ENCODE data around the gene PNCK. TPM values are rescaled to one million over a fixed set of nuclear protein-coding genes. Genes with fewer than 3 reads are reported as not detected.
"Not testable (repeated sequence)": the region's sequence is repeated elsewhere in the genome, so short reads cannot be mapped to it uniquely, and the experiment has no call there.

Gene PNCK
- total RNA-seq, 1 donor from 2014 or later, result not detected

GRCh38 chrX:153693216-153694086 is 19.8 kb upstream of the PNCK start:
- Histone ChIP-seq H3K36me3 (ENCODE audit: control insufficient read depth in 3 of 3, insufficient read depth in 3 of 3, low read length in 3 of 3) (peaks cover 4 to 13% (median 8%) of the 10 kb centered on the region in 3 donors), H3K27ac (ENCODE audit: low read depth, low read length) (no peak overlapping the region), H3K9me3 (ENCODE audit: control insufficient read depth in 3 of 3, low read length in 3 of 3) (no peaks in the 10 kb centered on the region), H3K4me3 (ENCODE audit: low read length in 3 of 3) (no peak overlapping the region), H3K27me3 (ENCODE audit: control insufficient read depth in 3 of 3, insufficient read depth in 3 of 3, low read length in 3 of 3) (no peaks in the 10 kb centered on the region), H3K4me1 (ENCODE audit: control insufficient read depth in 3 of 3, insufficient read depth in 3 of 3, low read length in 3 of 3) (peaks cover 17 to 76% (median 62%) of the 10 kb centered on the region in 3 donors), H3K9ac (ENCODE audit: low read depth in 1 of 3, low read length in 3 of 3) (peak overlapping the region in 1 of 3 donors; percentile 40)

GRCh38 chrX:153692611-153693156 is 19.1 kb upstream of the PNCK start:
- Histone ChIP-seq H3K4me3 (ENCODE audit: low read length in 3 of 3) (no peak overlapping the region), H3K4me1 (ENCODE audit: control insufficient read depth in 3 of 3, insufficient read depth in 3 of 3, low read length in 3 of 3) (peaks cover 17 to 70% (median 56%) of the 10 kb centered on the region in 3 donors), H3K27ac (ENCODE audit: low read depth, low read length) (no peak overlapping the region), H3K9ac (ENCODE audit: low read depth in 1 of 3, low read length in 3 of 3) (peak overlapping the region in 1 of 3 donors; percentile 40), H3K36me3 (ENCODE audit: control insufficient read depth in 3 of 3, insufficient read depth in 3 of 3, low read length in 3 of 3) (peaks cover 4 to 13% (median 8%) of the 10 kb centered on the region in 3 donors), H3K9me3 (ENCODE audit: control insufficient read depth in 3 of 3, low read length in 3 of 3) (no peaks in the 10 kb centered on the region), H3K27me3 (ENCODE audit: control insufficient read depth in 3 of 3, insufficient read depth in 3 of 3, low read length in 3 of 3) (no peaks in the 10 kb centered on the region)

DNA sequence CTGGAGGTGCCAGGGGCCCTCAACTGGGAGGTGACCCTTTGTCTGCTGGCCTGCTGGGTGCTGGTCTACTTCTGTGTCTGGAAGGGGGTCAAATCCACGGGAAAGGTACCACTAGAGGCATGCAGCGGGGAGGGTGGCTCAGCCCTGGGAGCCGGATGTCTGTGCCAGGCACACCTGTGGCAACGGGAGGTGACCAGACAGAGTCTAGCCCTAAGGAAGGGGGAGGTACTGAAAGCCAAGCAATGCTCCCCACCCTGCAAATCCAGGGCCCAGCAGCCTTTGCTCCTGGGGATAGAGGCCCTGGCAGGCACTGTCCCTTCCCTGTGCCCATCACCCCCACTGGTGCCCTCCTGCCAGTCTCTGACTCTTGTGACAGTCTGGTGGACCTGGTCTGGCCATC is 18.4 kb upstream of the PNCK start:
- no peaks in the 10 kb centered on the region for H3K9me3 ChIP-seq (ENCODE audit: control insufficient read depth in 3 of 3, low read length in 3 of 3)
- peaks cover 4 to 13% (median 8%) of the 10 kb centered on the region in 3 donors for H3K36me3 ChIP-seq (ENCODE audit: control insufficient read depth in 3 of 3, insufficient read depth in 3 of 3, low read length in 3 of 3)
- peak overlapping the region in 1 of 3 donors; percentile 60 for H3K9ac ChIP-seq (ENCODE audit: low read depth in 1 of 3, low read length in 3 of 3)
- peaks cover 17 to 63% (median 56%) of the 10 kb centered on the region in 3 donors for H3K4me1 ChIP-seq (ENCODE audit: control insufficient read depth in 3 of 3, insufficient read depth in 3 of 3, low read length in 3 of 3)
- no peaks in the 10 kb centered on the region for H3K27me3 ChIP-seq (ENCODE audit: control insufficient read depth in 3 of 3, insufficient read depth in 3 of 3, low read length in 3 of 3)
- H3K4me3 ChIP-seq (ENCODE audit: low read length in 3 of 3), result no peak overlapping the region
- no peak overlapping the region for H3K27ac ChIP-seq (ENCODE audit: low read depth, low read length)

DNA sequence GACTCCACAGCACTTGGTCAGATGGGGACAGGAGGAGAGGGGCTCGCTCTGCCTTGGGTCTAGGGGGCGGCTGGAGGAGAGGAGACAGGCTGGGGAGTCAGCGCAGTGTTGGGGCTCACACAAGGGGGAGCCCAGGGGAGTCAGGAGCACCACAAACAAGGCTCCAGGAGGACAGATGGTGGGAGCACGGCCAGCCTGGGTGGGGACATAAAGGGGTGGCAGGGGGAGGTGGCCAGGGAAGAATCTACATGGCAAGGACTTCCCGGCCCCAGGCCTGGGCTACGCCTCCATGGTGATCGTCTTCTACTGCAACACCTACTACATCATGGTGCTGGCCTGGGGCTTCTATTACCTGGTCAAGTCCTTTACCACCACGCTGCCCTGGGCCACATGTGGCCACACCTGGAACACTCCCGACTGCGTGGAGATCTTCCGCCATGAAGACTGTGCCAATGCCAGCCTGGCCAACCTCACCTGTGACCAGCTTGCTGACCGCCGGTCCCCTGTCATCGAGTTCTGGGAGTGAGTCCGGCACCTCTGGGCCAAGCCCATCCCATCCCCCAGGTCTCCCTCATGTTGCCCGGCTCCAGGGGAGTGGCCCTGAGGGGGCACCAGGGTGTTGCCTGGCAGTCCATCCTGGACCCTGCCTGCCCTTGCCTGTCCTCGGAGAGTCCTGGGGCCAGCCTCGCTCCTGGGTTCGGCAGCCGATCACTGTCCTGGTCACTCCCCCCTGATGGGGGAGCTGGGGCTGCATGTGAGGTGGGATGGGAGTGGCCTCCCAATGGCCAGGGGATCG is 17.6 kb upstream of the PNCK start:
- not testable (repeated sequence) for H3K27me3 ChIP-seq (ENCODE audit: control insufficient read depth in 3 of 3, insufficient read depth in 3 of 3, low read length in 3 of 3); H3K9me3 ChIP-seq (ENCODE audit: control insufficient read depth in 3 of 3, low read length in 3 of 3); H3K27ac ChIP-seq (ENCODE audit: low read depth, low read length)
- Histone ChIP-seq H3K4me1 (ENCODE audit: control insufficient read depth in 3 of 3, insufficient read depth in 3 of 3, low read length in 3 of 3) (peaks cover 16 to 56% (median 51%) of the 10 kb centered on the region in 3 donors), H3K36me3 (ENCODE audit: control insufficient read depth in 3 of 3, insufficient read depth in 3 of 3, low read length in 3 of 3) (peaks cover 4 to 13% (median 8%) of the 10 kb centered on the region in 3 donors), H3K4me3 (ENCODE audit: low read length in 3 of 3) (peak overlapping the region in 1 of 3 donors; percentile 27), H3K9ac (ENCODE audit: low read depth in 1 of 3, low read length in 3 of 3) (peak overlapping the region in 1 of 3 donors; percentile 85)

DNA sequence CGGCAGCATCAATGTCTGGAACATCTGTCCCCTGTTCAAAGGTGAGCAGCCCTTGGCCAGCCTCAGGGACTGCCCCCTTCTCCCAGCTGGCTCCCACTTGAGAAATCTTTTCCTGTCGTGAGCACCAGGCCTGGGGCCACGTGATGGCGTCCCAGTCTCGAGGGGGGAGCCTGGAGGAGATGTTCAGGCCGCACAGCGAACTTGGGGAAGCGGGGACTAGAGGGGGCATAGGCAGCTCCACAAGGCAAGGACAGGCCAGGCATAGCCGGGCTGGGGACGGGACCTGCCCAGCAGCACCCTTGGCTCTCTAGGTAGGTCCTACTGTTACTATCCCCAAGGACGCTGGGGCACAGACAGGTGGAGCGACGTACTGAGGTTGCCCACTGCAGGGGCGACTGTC is 16.9 kb upstream of the PNCK start:
- Histone ChIP-seq H3K9me3 (ENCODE audit: control insufficient read depth in 3 of 3, low read length in 3 of 3) (no peaks in the 10 kb centered on the region), H3K9ac (ENCODE audit: low read depth in 1 of 3, low read length in 3 of 3) (peak overlapping the region in 2 of 3 donors; percentile 70 to 85), H3K4me3 (ENCODE audit: low read length in 3 of 3) (peak overlapping the region in 2 of 3 donors; percentile 67), H3K36me3 (ENCODE audit: control insufficient read depth in 3 of 3, insufficient read depth in 3 of 3, low read length in 3 of 3) (peaks cover 2 to 10% (median 8%) of the 10 kb centered on the region in 3 donors), H3K27me3 (ENCODE audit: control insufficient read depth in 3 of 3, insufficient read depth in 3 of 3, low read length in 3 of 3) (peaks cover 0 to under 1% (median 0%) of the 10 kb centered on the region in 3 donors), H3K27ac (ENCODE audit: low read depth, low read length) (peak overlapping the region; percentile 70), H3K4me1 (ENCODE audit: control insufficient read depth in 3 of 3, insufficient read depth in 3 of 3, low read length in 3 of 3) (peaks cover 12 to 48% (median 44%) of the 10 kb centered on the region in 3 donors)

DNA sequence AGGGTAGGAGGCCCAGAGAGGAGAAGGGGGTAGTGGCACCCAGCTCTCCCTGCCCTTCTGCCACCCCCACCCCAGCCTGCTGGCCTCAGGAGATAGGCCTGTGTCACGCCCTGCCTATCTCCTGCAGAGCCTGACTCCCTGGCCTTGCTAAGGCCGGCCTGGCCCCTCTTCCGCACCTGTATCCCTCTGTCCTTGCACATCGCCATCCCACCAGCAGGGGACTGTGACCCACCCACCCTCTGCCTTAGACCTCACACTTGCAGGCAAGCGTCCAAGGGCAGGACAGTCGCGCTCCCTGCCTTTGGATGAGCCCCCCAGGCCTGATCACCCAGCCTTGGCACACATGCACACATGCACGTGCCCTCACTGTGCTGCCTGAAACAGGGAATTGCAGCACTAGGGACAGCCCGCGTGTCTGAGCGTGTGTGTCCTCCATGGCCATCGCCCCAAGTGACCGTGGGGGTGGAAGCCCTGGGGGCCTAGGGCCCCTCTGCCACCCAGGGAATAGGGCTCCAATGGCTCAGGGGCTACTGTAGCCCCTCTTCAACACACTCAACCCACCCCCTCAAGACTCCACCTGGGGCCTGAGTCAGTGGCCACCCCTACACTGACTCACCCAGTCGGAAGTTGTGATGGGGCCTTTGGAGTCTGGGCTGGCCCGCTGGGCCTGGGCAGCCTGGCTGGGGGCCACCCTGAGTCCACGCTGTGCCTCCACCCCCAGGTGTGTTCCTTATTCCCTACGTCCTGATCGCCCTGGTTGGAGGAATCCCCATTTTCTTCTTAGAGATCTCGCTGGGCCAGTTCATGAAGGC is 16.2 kb upstream of the PNCK start:
- H3K4me1 ChIP-seq (ENCODE audit: control insufficient read depth in 3 of 3, insufficient read depth in 3 of 3, low read length in 3 of 3), result peaks cover 12 to 43% (median 41%) of the 10 kb centered on the region in 3 donors
- peaks cover 0 to 3% (median 0%) of the 10 kb centered on the region in 3 donors for H3K27me3 ChIP-seq (ENCODE audit: control insufficient read depth in 3 of 3, insufficient read depth in 3 of 3, low read length in 3 of 3)
- H3K36me3 ChIP-seq (ENCODE audit: control insufficient read depth in 3 of 3, insufficient read depth in 3 of 3, low read length in 3 of 3), result peaks cover 2 to 8% (median 8%) of the 10 kb centered on the region in 3 donors
- H3K27ac ChIP-seq (ENCODE audit: low read depth, low read length), result peak overlapping the region; percentile 70
- peak overlapping the region; percentile 67 for H3K4me3 ChIP-seq (ENCODE audit: low read length in 3 of 3)
- no peaks in the 10 kb centered on the region for H3K9me3 ChIP-seq (ENCODE audit: control insufficient read depth in 3 of 3, low read length in 3 of 3)
- peak overlapping the region; percentile 68 to 85 (median 70) for H3K9ac ChIP-seq (ENCODE audit: low read depth in 1 of 3, low read length in 3 of 3)

- peaks cover 2 to 5% (median 5%) of the 10 kb centered on the region in 3 donors for H3K36me3 ChIP-seq (ENCODE audit: control insufficient read depth in 3 of 3, insufficient read depth in 3 of 3, low read length in 3 of 3)
- H3K9ac ChIP-seq (ENCODE audit: low read depth in 1 of 3, low read length in 3 of 3), result peak overlapping the region; percentile 68 to 85 (median 70)
- H3K4me3 ChIP-seq (ENCODE audit: low read length in 3 of 3), result peak overlapping the region; percentile 67
- H3K27me3 ChIP-seq (ENCODE audit: control insufficient read depth in 3 of 3, insufficient read depth in 3 of 3, low read length in 3 of 3), result peaks cover 0 to 3% (median 0%) of the 10 kb centered on the region in 3 donors
- H3K27ac ChIP-seq (ENCODE audit: low read depth, low read length), result peak overlapping the region; percentile 70
- H3K9me3 ChIP-seq (ENCODE audit: control insufficient read depth in 3 of 3, low read length in 3 of 3), result no peaks in the 10 kb centered on the region
- H3K4me1 ChIP-seq (ENCODE audit: control insufficient read depth in 3 of 3, insufficient read depth in 3 of 3, low read length in 3 of 3), result peaks cover 10 to 38% (median 36%) of the 10 kb centered on the region in 3 donors
These were observed 15.4 kb upstream of the PNCK start for GRCh38 chrX:153688911-153689590.

- Histone ChIP-seq H3K9ac (ENCODE audit: low read depth in 1 of 3, low read length in 3 of 3) (peak overlapping the region in 2 of 3 donors; percentile 59 to 81), H3K9me3 (ENCODE audit: control insufficient read depth in 3 of 3, low read length in 3 of 3) (no peaks in the 10 kb centered on the region), H3K4me1 (ENCODE audit: control insufficient read depth in 3 of 3, insufficient read depth in 3 of 3, low read length in 3 of 3) (peaks cover 9 to 34% (median 32%) of the 10 kb centered on the region in 3 donors), H3K27me3 (ENCODE audit: control insufficient read depth in 3 of 3, insufficient read depth in 3 of 3, low read length in 3 of 3) (peaks cover 0 to 3% (median 0%) of the 10 kb centered on the region in 3 donors), H3K36me3 (ENCODE audit: control insufficient read depth in 3 of 3, insufficient read depth in 3 of 3, low read length in 3 of 3) (peaks cover 2 to 5% (median 3%) of the 10 kb centered on the region in 3 donors), H3K27ac (ENCODE audit: low read depth, low read length) (peak overlapping the region; percentile 44), H3K4me3 (ENCODE audit: low read length in 3 of 3) (peak overlapping the region in 2 of 3 donors; percentile 54 to 56)
These were observed 14.9 kb upstream of the PNCK start for GRCh38 chrX:153688506-153688905.

All from skeletal muscle tissue (tissue), 4 donors.